Measurements from ENCODE around the gene PGM5. TPM values are rescaled to one million over a fixed set of nuclear protein-coding genes. Genes with fewer than 3 reads are reported as not detected.
"Not testable (repeated sequence)": the region's sequence is repeated elsewhere in the genome, so short reads cannot be mapped to it uniquely, and the experiment has no call there.

The PGM5 gene
- total and polyA plus RNA-seq, 2 of the 4 experiments (the other 2 are of a cell fraction): 8.3 to 14.7 TPM

DNA sequence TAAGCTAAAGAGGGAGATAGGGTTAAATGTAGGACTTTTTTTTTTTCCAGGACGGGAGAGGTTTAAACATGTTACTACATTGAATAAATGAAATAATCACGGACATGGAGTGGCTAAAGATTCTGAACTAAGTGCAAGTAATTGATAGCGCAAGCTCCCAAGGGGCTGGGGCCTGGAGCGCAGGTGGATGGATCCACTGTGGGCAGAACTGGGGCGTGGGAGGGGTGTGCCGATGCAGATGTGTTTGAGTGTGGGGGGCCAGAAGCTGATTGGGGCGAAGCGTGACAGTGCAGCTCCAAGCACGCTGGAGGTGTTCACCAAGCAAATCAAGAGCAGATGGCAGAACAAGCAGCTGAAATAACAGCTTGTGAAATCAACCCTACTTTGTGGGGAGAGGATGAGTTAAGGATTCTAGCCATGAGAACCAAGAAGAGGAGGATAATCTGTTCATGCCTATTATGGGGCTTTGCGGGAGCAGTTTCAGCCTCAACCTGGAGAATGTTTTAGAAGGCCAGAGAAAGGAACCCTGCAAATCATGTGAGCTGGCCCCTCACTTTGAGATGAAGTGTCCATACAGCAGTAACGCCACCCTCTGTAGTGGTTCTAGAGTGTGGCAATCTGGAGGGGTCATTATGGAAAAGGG is 25.8 kb upstream of the PGM5 start:
- H4K8ac ChIP-seq (ENCODE audit: low read depth in 2 of 2, low read length in 2 of 2); H4K5ac ChIP-seq (ENCODE audit: low read depth, low read length); ATAC-seq (ENCODE audit: low read depth); H4K91ac ChIP-seq (ENCODE audit: insufficient read depth, low read depth, low read length); DNase-seq; H3K23ac ChIP-seq (ENCODE audit: low read depth, low read length); dilution Hi-C loops (cut with HindIII; ENCODE audit: low sequenced_read_pairs, unreplicated experiment); H3K56ac ChIP-seq (ENCODE audit: extremely low read depth, insufficient read depth, low read length); H3K9ac ChIP-seq (ENCODE audit: low read depth, low read length); H2AFZ ChIP-seq (replicated peaks; ENCODE audit: low read length, poor library complexity); H3K9me3 ChIP-seq (ENCODE audit: control insufficient read depth, insufficient read depth, low read length); POLR2A ChIA-PET (ENCODE audit: unreplicated experiment); H3K14ac ChIP-seq (replicated peaks; ENCODE audit: low read depth, low read length); H2BK15ac ChIP-seq (ENCODE audit: low read depth, low read length); H2AK9ac ChIP-seq (replicated peaks; ENCODE audit: low read depth, low read length, poor library complexity); H3K36me3 ChIP-seq (ENCODE audit: control insufficient read depth, insufficient read depth, low read length); H2AK5ac ChIP-seq (ENCODE audit: low read depth, low read length); intact Hi-C loops (cut with micrococcal nuclease); H2BK120ac ChIP-seq (ENCODE audit: low read depth, low read length); H2BK5ac ChIP-seq (ENCODE audit: low read depth, low read length, poor library complexity, severe bottlenecking); H3K4me1 ChIP-seq (ENCODE audit: control insufficient read depth, insufficient read depth, low read length); H3K9me1 ChIP-seq (ENCODE audit: insufficient read depth, low read length); H3K4me3 ChIP-seq (ENCODE audit: insufficient read depth, low read depth, low read length); H3K4ac ChIP-seq (ENCODE audit: low read depth, low read length); H3K4me2 ChIP-seq (ENCODE audit: low read depth, low read length); in situ Hi-C loops (cut with MboI; ENCODE audit: low sequenced_read_pairs); H3K27ac ChIP-seq (ENCODE audit: insufficient read depth, low read length); BruUV-seq (replicated peaks); H3K27me3 ChIP-seq (ENCODE audit: control insufficient read depth, insufficient read depth, low read length); CTCF ChIA-PET; H2BK20ac ChIP-seq (ENCODE audit: low read depth, low read length); H3K18ac ChIP-seq (ENCODE audit: low read depth, low read length); H4K20me1 ChIP-seq (ENCODE audit: insufficient read depth, low read length); H3K79me1 ChIP-seq (ENCODE audit: low read depth in 1 of 2, low read length in 2 of 2): not testable (repeated sequence)
- no CpG with 5 or more reads among the region's 11 CpGs for WGBS, 2 experiments (ENCODE audit: extremely low coverage in 2 of 2, insufficient read length in 1 of 2)

DNA sequence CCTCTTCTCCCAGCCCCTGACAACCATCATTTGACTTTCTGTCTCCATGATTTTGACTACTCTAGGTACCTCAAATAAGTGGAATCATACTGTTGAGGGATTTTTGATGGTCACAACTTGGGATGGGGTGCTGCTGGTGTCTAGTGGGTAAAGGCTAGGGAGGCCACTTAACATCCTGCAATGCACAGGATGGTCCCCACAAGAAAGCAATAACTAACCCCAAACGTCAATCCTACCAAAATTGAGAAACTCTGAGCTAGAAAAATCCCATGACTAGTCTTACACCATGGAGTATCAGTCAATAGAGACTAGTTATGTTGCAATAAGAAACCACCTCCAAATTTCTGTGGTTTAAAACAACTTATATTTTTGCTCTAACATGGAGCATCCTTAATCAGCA is 24.3 kb upstream of the PGM5 start:
- H3K79me1 ChIP-seq (ENCODE audit: low read depth in 1 of 2, low read length in 2 of 2); BruUV-seq (replicated peaks); H2BK5ac ChIP-seq (ENCODE audit: low read depth, low read length, poor library complexity, severe bottlenecking); H3K9me1 ChIP-seq (ENCODE audit: insufficient read depth, low read length); DNase-seq; H2AK9ac ChIP-seq (replicated peaks; ENCODE audit: low read depth, low read length, poor library complexity); H4K20me1 ChIP-seq (ENCODE audit: insufficient read depth, low read length); H3K56ac ChIP-seq (ENCODE audit: extremely low read depth, insufficient read depth, low read length); H3K27ac ChIP-seq (ENCODE audit: insufficient read depth, low read length); CTCF ChIA-PET; H3K4me1 ChIP-seq (ENCODE audit: control insufficient read depth, insufficient read depth, low read length); H3K4me3 ChIP-seq (ENCODE audit: insufficient read depth, low read depth, low read length); intact Hi-C loops (cut with micrococcal nuclease); dilution Hi-C loops (cut with HindIII; ENCODE audit: low sequenced_read_pairs, unreplicated experiment); H4K8ac ChIP-seq (ENCODE audit: low read depth in 2 of 2, low read length in 2 of 2); H2AK5ac ChIP-seq (ENCODE audit: low read depth, low read length); H3K14ac ChIP-seq (replicated peaks; ENCODE audit: low read depth, low read length); ATAC-seq (ENCODE audit: low read depth); H3K23ac ChIP-seq (ENCODE audit: low read depth, low read length); H2AFZ ChIP-seq (replicated peaks; ENCODE audit: low read length, poor library complexity); H3K9me3 ChIP-seq (ENCODE audit: control insufficient read depth, insufficient read depth, low read length); H2BK15ac ChIP-seq (ENCODE audit: low read depth, low read length); H2BK120ac ChIP-seq (ENCODE audit: low read depth, low read length); in situ Hi-C loops (cut with MboI; ENCODE audit: low sequenced_read_pairs); POLR2A ChIA-PET (ENCODE audit: unreplicated experiment); H3K27me3 ChIP-seq (ENCODE audit: control insufficient read depth, insufficient read depth, low read length); H3K18ac ChIP-seq (ENCODE audit: low read depth, low read length); H2BK20ac ChIP-seq (ENCODE audit: low read depth, low read length); H3K4me2 ChIP-seq (ENCODE audit: low read depth, low read length); H3K9ac ChIP-seq (ENCODE audit: low read depth, low read length); H3K4ac ChIP-seq (ENCODE audit: low read depth, low read length); H4K5ac ChIP-seq (ENCODE audit: low read depth, low read length); H4K91ac ChIP-seq (ENCODE audit: insufficient read depth, low read depth, low read length); H3K36me3 ChIP-seq (ENCODE audit: control insufficient read depth, insufficient read depth, low read length): not testable (repeated sequence)
- WGBS, 2 experiments (ENCODE audit: extremely low coverage in 2 of 2, insufficient read length in 1 of 2): no CpG with 5 or more reads among the region's 1 CpG
